ENCODE measurements around the gene ABCC11. TPM values are rescaled to one million over a fixed set of nuclear protein-coding genes. Genes with fewer than 3 reads are reported as not detected.

ABCC11 gene
- total and polyA plus RNA-seq, 7 donors = 0.14 to 0.28 TPM; not detected in 5

DNA sequence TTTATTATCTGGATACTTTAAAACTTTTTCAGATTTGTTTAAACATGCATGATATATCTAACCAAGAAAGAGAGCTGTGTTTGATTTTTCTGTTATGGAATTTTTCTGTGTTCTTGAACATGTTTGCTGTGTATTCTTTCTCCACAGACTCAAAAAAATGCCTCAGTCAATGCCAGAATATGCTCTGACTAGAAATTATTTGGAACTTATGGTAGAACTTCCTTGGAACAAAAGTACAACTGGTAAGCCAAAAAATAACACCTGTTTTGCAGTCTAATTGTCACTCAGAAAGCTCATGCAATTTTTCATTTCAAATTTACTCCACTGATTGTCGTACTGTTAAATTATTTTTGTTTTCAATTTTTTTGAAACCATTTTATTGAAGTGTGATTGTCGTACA lies 15.3 kb upstream of the ABCC11 start:
- no peak overlapping the region for H3K4me3 ChIP-seq
- no peak overlapping the region for H3K27ac ChIP-seq
- H3K36me3 ChIP-seq = peaks cover 0 to 89% (median 31%) of the 10 kb centered on the region in 4 donors
- intact Hi-C loops (cut with DNase I) = no loop called here
- DNase-seq = no peak
- H3K9me3 ChIP-seq = no peaks in the 10 kb centered on the region
- no peaks in the 10 kb centered on the region for H3K27me3 ChIP-seq
- no peaks in the 10 kb centered on the region for H3K4me1 ChIP-seq
- WGBS, 2 donors = 97 to 99% methylated on average over 2 of the region's 2 CpGs
- TF ChIP-seq EP300 (IDR thresholded peaks at IDR 0.05) (no peak), POLR2AphosphoS5 (IDR thresholded peaks at IDR 0.05) (no peak), POLR2A (IDR thresholded peaks at IDR 0.05) (no peak), CTCF (IDR thresholded peaks at IDR 0.05) (no peak)

GRCh38 chr16:48261569-48261968 lies 14.2 kb upstream of the ABCC11 start:
- Histone ChIP-seq H3K9me3 (no peaks in the 10 kb centered on the region), H3K4me3 (no peak overlapping the region), H3K27ac (no peak overlapping the region), H3K27me3 (no peaks in the 10 kb centered on the region), H3K36me3 (peaks cover 0 to 89% (median 31%) of the 10 kb centered on the region in 4 donors), H3K4me1 (no peaks in the 10 kb centered on the region)
- 94 to 97% methylated on average over 1 of the region's 1 CpG for WGBS, 2 donors
- intact Hi-C loops (cut with DNase I) = no loop called here
- no peak for DNase-seq
- TF ChIP-seq CTCF (IDR thresholded peaks at IDR 0.05) (no peak), POLR2AphosphoS5 (IDR thresholded peaks at IDR 0.05) (no peak), EP300 (IDR thresholded peaks at IDR 0.05) (no peak), POLR2A (IDR thresholded peaks at IDR 0.05) (no peak)

GRCh38 chr16:48256579-48257177 lies 9.3 kb upstream of the ABCC11 start:
- Histone ChIP-seq H3K27me3 (no peaks in the 10 kb centered on the region), H3K27ac (no peak overlapping the region), H3K4me3 (no peak overlapping the region), H3K36me3 (peaks cover 0 to 82% (median 22%) of the 10 kb centered on the region in 4 donors), H3K4me1 (peaks cover 0 to 2% (median 0%) of the 10 kb centered on the region in 4 donors), H3K9me3 (no peaks in the 10 kb centered on the region)
- DNase-seq = no peak
- WGBS, 2 donors = 34 to 72% methylated on average over 7 of the region's 7 CpGs
- intact Hi-C loops (cut with DNase I) = no loop called here
- TF ChIP-seq CTCF (IDR thresholded peaks at IDR 0.05) (no peak), EP300 (IDR thresholded peaks at IDR 0.05) (no peak), POLR2A (IDR thresholded peaks at IDR 0.05) (no peak), POLR2AphosphoS5 (IDR thresholded peaks at IDR 0.05) (no peak)

DNA sequence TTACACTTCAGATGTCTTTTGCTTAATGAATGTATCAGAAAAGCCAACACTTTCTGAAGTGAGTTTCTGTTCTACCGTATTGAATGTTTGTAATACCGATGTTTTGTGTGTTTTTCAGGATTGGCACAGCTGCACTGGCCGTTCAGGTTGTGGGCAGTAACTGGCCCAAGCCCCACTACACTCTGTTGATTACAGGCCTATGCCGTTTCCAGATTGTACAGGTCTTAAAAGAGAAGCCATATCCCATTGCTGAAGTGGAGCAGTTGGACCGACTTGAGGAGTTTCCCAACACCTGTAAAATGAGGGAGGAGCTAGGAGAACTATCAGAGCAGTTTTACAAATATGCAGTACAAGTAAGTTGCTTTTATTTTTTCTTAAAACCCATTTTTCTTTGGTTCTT lies 4.7 kb upstream of the ABCC11 start:
- Histone ChIP-seq H3K27me3 (no peaks in the 10 kb centered on the region), H3K4me3 (no peak overlapping the region), H3K9me3 (no peaks in the 10 kb centered on the region), H3K4me1 (peaks cover 0 to 13% (median 9%) of the 10 kb centered on the region in 4 donors), H3K36me3 (peaks cover 0 to 44% (median 9%) of the 10 kb centered on the region in 4 donors), H3K27ac (no peak overlapping the region)
- WGBS, 2 donors = 71 to 85% methylated on average over 5 of the region's 5 CpGs
- intact Hi-C loops (cut with DNase I) = no loop called here
- DNase-seq = no peak
- no peak for TF ChIP-seq POLR2A (IDR thresholded peaks at IDR 0.05)
- no peak for TF ChIP-seq EP300 (IDR thresholded peaks at IDR 0.05)
- TF ChIP-seq POLR2AphosphoS5 (IDR thresholded peaks at IDR 0.05) = no peak
- no peak for TF ChIP-seq CTCF (IDR thresholded peaks at IDR 0.05)

Data from sigmoid colon (tissue), 7 donors.